BLaER1 treated with 17β-estradiol and CSF1 and Interleukin-3, amounts not matched to agents 10 nM and 100 nM (cell line): ENCODE measurements around the gene SCRG1.

ENCODE experiments used
- H3K27ac ChIP-seq, 11 experiments: shearing (Covaris generic); formaldehyde crosslinking; 2 replicates each; pipeline ENCODE4 v1.8.1; 2022
- H3K27me3 ChIP-seq, 11 experiments: shearing (Covaris generic); formaldehyde crosslinking; 2 replicates each; pipeline ENCODE4 v1.8.1; 2022
- H3K36me3 ChIP-seq, 11 experiments: shearing (Covaris generic); formaldehyde crosslinking; 2 replicates each; pipeline ENCODE4 v1.8.1; 2022
- H3K4me1 ChIP-seq, 10 experiments: shearing (Covaris generic); formaldehyde crosslinking; 2 replicates each; pipeline ENCODE4 v1.8.1; 2022
- H3K4me2 ChIP-seq, 11 experiments: shearing (Covaris generic); formaldehyde crosslinking; 2 replicates each; pipeline ENCODE4 v1.8.1; 2022
- H3K4me3 ChIP-seq, 10 experiments: shearing (Covaris generic); formaldehyde crosslinking; 2 replicates each; pipeline ENCODE4 v1.8.1; 2022
- H3K9ac ChIP-seq, 11 experiments: shearing (Covaris generic); formaldehyde crosslinking; 2 replicates each; pipeline ENCODE4 v1.8.1; 2022
- H3K9me3 ChIP-seq, 11 experiments: shearing (Covaris generic); formaldehyde crosslinking; replicated peaks in 1 of 11; 2 replicates each; pipeline ENCODE4 v1.8.1; 2022
- H4K20me1 ChIP-seq, 11 experiments: shearing (Covaris generic); formaldehyde crosslinking; 2 replicates each; pipeline ENCODE4 v1.8.1; 2022
- Cebpa-rat ChIP-seq, 11 experiments: shearing (Covaris generic); IDR thresholded peaks; 2 replicates each; pipeline ENCODE4 v1.8.1; 2022

SCRG1 gene

DNA sequence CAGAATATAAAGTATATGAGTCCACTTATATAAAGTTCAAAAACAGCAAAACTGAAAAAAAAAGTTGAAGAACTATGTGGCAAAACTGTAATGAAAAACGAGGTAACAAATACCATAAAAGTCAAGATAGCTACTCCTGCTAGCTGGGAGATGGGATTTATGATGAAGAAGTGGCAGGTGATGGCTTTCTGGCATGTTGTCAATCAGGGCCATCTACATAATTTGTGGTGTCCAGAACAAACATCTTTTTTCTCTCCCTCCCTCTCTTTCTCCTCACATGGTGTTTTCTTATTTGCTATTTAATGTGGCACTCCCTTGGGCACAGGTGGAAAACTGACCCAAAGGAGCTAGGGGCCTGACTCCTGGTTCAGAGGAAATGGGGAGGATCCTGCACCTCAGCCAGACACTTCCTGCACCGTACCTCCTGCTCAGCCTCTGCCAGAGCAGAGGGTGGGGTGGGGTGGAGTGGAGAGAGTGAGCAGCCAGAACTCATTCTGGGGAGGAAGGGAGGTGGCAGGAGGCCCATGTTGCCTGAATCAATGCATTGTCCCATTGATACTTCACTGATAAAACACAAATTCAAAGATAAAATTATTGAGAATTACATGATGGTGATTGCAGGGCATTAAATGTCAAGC lies 33.4 kb downstream of the SCRG1 start:
- TF ChIP-seq Cebpa-rat (IDR thresholded peaks at IDR 0.05): no peak
- Histone ChIP-seq H3K36me3 (peaks cover 0 to 4% (median 0%) of the 10 kb centered on the region in 11 experiments; a peak in 1 of 22 replicates), H3K9ac (no peak overlapping the region), H3K4me2 (peak overlapping the region in 10 of 11 experiments; percentile 1 to 53 (median 28); a peak in 13 of 22 replicates), H3K9me3 (no peaks in the 10 kb centered on the region), H3K27ac (no peak overlapping the region), H3K4me1 (peaks cover 26 to 38% (median 34%) of the 10 kb centered on the region in 10 experiments; a peak in 19 of 20 replicates), H3K4me3 (no peak overlapping the region), H3K27me3 (no peaks in the 10 kb centered on the region), H4K20me1 (no peaks in the 10 kb centered on the region)

GRCh38 chr4:173362666-173363065 lies 36.2 kb downstream of the SCRG1 start:
- Histone ChIP-seq H3K27me3 (no peaks in the 10 kb centered on the region), H3K36me3 (peaks cover 0 to 5% (median 0%) of the 10 kb centered on the region in 11 experiments; a peak in 3 of 22 replicates), H4K20me1 (no peaks in the 10 kb centered on the region), H3K9me3 (peaks cover 0 to 9% (median 0%) of the 10 kb centered on the region in 11 experiments; a peak in 4 of 22 replicates), H3K4me1 (peaks cover 12 to 24% (median 19%) of the 10 kb centered on the region in 10 experiments; a peak in 17 of 20 replicates), H3K4me2 (no peak overlapping the region), H3K9ac (no peak overlapping the region), H3K4me3 (no peak overlapping the region), H3K27ac (no peak overlapping the region)
- no peak for TF ChIP-seq Cebpa-rat (IDR thresholded peaks at IDR 0.05)

DNA sequence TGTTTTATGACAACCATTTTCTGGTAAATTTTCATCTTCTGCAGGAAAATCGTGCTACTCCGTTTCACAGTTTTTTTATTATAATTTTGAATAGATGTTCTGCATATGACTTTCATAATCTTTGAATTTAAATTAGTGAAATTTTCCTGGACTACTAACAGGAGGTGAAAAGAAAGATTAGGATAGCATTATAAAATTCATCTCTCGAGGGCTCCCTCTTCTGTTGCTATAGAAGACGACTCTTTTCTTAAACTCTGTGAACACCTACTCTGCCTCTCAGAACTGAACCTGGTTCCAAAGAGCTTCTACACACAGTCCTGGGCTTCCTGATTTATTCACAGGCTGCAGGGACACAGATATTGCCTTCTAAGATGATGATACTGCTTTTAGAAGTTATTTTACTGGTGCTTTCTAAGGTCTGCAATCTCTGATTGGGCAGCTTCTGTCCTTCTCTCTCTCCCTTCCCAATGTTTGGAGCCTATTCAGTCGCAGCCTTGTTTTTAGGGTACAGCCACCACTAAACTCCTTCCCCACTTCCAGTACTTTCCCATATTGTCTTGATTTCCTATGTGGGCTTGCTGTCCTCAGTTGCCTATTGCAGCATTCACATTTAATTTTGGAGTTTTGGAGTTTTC lies 38.2 kb downstream of the SCRG1 start:
- no peaks in the 10 kb centered on the region for H3K27me3 ChIP-seq
- peaks cover 0 to 5% (median 0%) of the 10 kb centered on the region in 11 experiments; a peak in 3 of 22 replicates for H3K36me3 ChIP-seq
- TF ChIP-seq Cebpa-rat (IDR thresholded peaks at IDR 0.05): no peak
- no peak overlapping the region for H3K4me3 ChIP-seq
- H3K4me2 ChIP-seq: no peak overlapping the region
- peaks cover 0 to 9% (median 0%) of the 10 kb centered on the region in 11 experiments; a peak in 4 of 22 replicates for H3K9me3 ChIP-seq
- H3K4me1 ChIP-seq: peaks cover 0 to 4% (median 4%) of the 10 kb centered on the region in 10 experiments; a peak in 13 of 20 replicates
- H3K9ac ChIP-seq: no peak overlapping the region
- H3K27ac ChIP-seq: no peak overlapping the region
- no peaks in the 10 kb centered on the region for H4K20me1 ChIP-seq

DNA sequence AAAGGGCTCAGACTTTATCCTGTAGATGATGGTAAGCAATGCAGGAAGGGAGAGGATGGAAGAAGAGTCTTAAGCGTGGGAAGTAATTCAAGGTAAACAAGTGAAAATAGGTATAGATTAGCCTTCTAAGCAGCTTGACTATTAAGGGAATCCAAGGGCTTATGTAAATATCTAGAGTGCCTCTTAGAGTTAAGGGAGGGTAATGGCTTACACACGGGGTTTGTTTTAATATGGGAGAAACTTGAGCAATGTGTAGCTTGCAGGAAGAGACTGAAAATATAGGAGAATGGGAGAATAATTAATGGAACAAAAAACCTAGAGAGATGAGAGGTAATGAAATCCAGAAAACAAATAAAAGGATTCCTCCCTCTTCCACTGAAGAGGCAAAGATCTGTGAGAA lies 41.0 kb downstream of the SCRG1 start:
- no peaks in the 10 kb centered on the region for H3K4me1 ChIP-seq
- H3K27me3 ChIP-seq: no peaks in the 10 kb centered on the region
- peaks cover 0 to 5% (median 0%) of the 10 kb centered on the region in 11 experiments; a peak in 3 of 22 replicates for H3K36me3 ChIP-seq
- no peak overlapping the region for H3K4me3 ChIP-seq
- peaks cover 0 to 9% (median 0%) of the 10 kb centered on the region in 11 experiments; a peak in 4 of 22 replicates for H3K9me3 ChIP-seq
- H4K20me1 ChIP-seq: no peaks in the 10 kb centered on the region
- H3K4me2 ChIP-seq: no peak overlapping the region
- no peak overlapping the region for H3K27ac ChIP-seq
- TF ChIP-seq Cebpa-rat (IDR thresholded peaks at IDR 0.05): no peak
- H3K9ac ChIP-seq: no peak overlapping the region

DNA sequence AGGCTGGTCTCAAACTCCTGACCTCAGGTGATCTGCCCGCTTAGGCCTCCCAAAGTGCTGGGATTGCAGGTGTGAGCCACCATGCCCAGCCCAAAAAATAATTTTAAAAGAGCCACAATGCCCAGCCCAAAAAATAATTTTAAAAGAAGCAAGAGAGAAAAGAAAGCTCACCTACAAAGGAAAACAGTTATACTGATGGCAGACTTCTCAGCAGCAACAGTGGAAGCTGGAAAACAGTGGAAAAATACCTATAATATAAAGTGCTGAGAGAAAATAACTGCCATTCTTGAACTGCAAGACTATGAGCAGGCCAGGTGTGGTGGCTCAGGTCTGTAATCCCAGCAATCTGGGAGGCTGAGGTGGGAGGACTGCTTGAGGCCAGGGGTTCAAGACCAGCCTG lies 51.4 kb downstream of the SCRG1 start:
- Histone ChIP-seq H3K4me2 (no peak overlapping the region), H3K36me3 (no peaks in the 10 kb centered on the region; a peak in 3 of 22 replicates), H3K27me3 (no peaks in the 10 kb centered on the region), H3K27ac (no peak overlapping the region), H3K9ac (no peak overlapping the region), H4K20me1 (no peaks in the 10 kb centered on the region), H3K4me1 (peaks cover 0 to 8% (median 0%) of the 10 kb centered on the region in 10 experiments; a peak in 3 of 20 replicates), H3K9me3 (peaks cover 0 to 6% (median 0%) of the 10 kb centered on the region in 11 experiments; a peak in 3 of 22 replicates), H3K4me3 (no peak overlapping the region)
- TF ChIP-seq Cebpa-rat (IDR thresholded peaks at IDR 0.05): no peak

GRCh38 chr4:173346074-173346473 lies 52.8 kb downstream of the SCRG1 start:
- Histone ChIP-seq H3K4me1 (peaks cover 0 to 6% (median 0%) of the 10 kb centered on the region in 10 experiments; a peak in 3 of 20 replicates), H3K9me3 (peaks cover 0 to 6% (median 0%) of the 10 kb centered on the region in 11 experiments; a peak in 3 of 22 replicates), H4K20me1 (no peaks in the 10 kb centered on the region), H3K36me3 (no peaks in the 10 kb centered on the region; a peak in 3 of 22 replicates), H3K9ac (no peak overlapping the region), H3K4me2 (no peak overlapping the region), H3K4me3 (no peak overlapping the region), H3K27ac (no peak overlapping the region), H3K27me3 (no peaks in the 10 kb centered on the region)
- no peak for TF ChIP-seq Cebpa-rat (IDR thresholded peaks at IDR 0.05)

DNA sequence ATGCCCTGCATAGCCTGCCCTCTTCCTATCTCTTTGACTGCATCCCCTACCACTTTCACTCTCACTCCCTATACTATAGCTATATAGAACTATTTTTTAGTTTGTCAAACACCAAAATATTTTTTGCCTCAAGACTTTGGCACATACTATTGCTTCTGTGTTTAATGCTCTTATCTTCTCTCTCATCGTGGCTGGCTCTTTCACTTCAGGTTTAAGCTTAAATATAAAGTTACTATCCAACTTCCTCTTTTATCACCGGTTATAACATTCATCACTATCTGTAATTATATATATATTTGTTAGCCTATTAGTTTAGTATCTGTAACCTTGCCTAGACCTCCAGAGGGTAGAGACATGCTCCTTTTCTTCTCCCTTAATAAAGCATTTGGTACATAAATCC lies 53.3 kb downstream of the SCRG1 start:
- H3K36me3 ChIP-seq: no peaks in the 10 kb centered on the region; a peak in 3 of 22 replicates
- no peaks in the 10 kb centered on the region for H4K20me1 ChIP-seq
- TF ChIP-seq Cebpa-rat (IDR thresholded peaks at IDR 0.05): no peak
- peaks cover 0 to 5% (median 0%) of the 10 kb centered on the region in 10 experiments; a peak in 1 of 20 replicates for H3K4me1 ChIP-seq
- no peak overlapping the region for H3K9ac ChIP-seq
- no peak overlapping the region for H3K27ac ChIP-seq
- H3K4me3 ChIP-seq: no peak overlapping the region
- H3K27me3 ChIP-seq: no peaks in the 10 kb centered on the region
- no peak overlapping the region for H3K4me2 ChIP-seq
- H3K9me3 ChIP-seq: peaks cover 0 to 6% (median 0%) of the 10 kb centered on the region in 11 experiments; a peak in 3 of 22 replicates

GRCh38 chr4:173343832-173344397 lies 55.0 kb downstream of the SCRG1 start:
- Histone ChIP-seq H3K4me3 (no peak overlapping the region), H3K4me1 (peaks cover 0 to 5% (median 0%) of the 10 kb centered on the region in 10 experiments; a peak in 1 of 20 replicates), H3K9me3 (peaks cover 0 to 6% (median 0%) of the 10 kb centered on the region in 11 experiments; a peak in 3 of 22 replicates), H3K4me2 (no peak overlapping the region), H3K27me3 (no peaks in the 10 kb centered on the region), H3K27ac (no peak overlapping the region), H3K9ac (no peak overlapping the region), H3K36me3 (no peaks in the 10 kb centered on the region; a peak in 1 of 22 replicates), H4K20me1 (no peaks in the 10 kb centered on the region)
- TF ChIP-seq Cebpa-rat (IDR thresholded peaks at IDR 0.05): no peak

- no peak overlapping the region for H3K4me3 ChIP-seq
- no peaks in the 10 kb centered on the region for H3K27me3 ChIP-seq
- no peak overlapping the region for H3K9ac ChIP-seq
- peaks cover 0 to 15% (median 9%) of the 10 kb centered on the region in 11 experiments; a peak in 11 of 22 replicates for H4K20me1 ChIP-seq
- H3K27ac ChIP-seq: no peak overlapping the region
- no peak for TF ChIP-seq Cebpa-rat (IDR thresholded peaks at IDR 0.05)
- no peaks in the 10 kb centered on the region for H3K9me3 ChIP-seq
- peaks cover 6 to 23% (median 19%) of the 10 kb centered on the region in 10 experiments; a peak in 18 of 20 replicates for H3K4me1 ChIP-seq
- H3K4me2 ChIP-seq: peak overlapping the region in 1 of 11 experiments; percentile 3; a peak in 3 of 22 replicates
- H3K36me3 ChIP-seq: peaks cover 0 to 10% (median 10%) of the 10 kb centered on the region in 11 experiments; a peak in 11 of 22 replicates
Observed at GRCh38 chr4:173337463-173337862, 61.5 kb downstream of the SCRG1 start.
